A172 (cell line): Measurements from ENCODE around the gene BABAM2. TPM values are rescaled to one million over a fixed set of nuclear protein-coding genes. Genes with fewer than 3 reads are reported as not detected.
"Not testable (repeated sequence)": the region's sequence is repeated elsewhere in the genome, so short reads cannot be mapped to it uniquely, and the experiment has no call there.

ENCODE experiments used
- DNase-seq: peaks from one replicate; pipeline ENCODE4 v3.0.0-alpha.2; 2015; ENCODE audit warnings: low spot score
- total RNA-seq: library from RNA; depleted of rRNA; stranded (reverse); fragments of >200 nt; shearing (Covaris generic); gene quantifications from 2 replicates; pipeline ENCODE4 v1.2.3, GENCODE V29; 2014

The BABAM2 gene
- total RNA-seq, 1 experiment from 2014 or later, result 36.5 TPM

- not testable (repeated sequence) for DNase-seq
These were observed 88.2 kb downstream of the BABAM2 start for GRCh38 chr2:27978761-27979160.

GRCh38 chr2:27980242-27980641 is 89.7 kb downstream of the BABAM2 start:
- DNase-seq, result peak; percentile 64

GRCh38 chr2:27984153-27984552 is 93.6 kb downstream of the BABAM2 start:
- no peak for DNase-seq

- no peak for DNase-seq
These were observed 97.8 kb downstream of the BABAM2 start for GRCh38 chr2:27988306-27988705.

GRCh38 chr2:27988718-27989117 is 98.2 kb downstream of the BABAM2 start:
- no peak for DNase-seq

- DNase-seq, result peak; percentile 9
These were observed 98.6 kb downstream of the BABAM2 start for GRCh38 chr2:27989149-27989548.

GRCh38 chr2:27990030-27990590 is 99.6 kb downstream of the BABAM2 start:
- no peak for DNase-seq

- DNase-seq, result no peak
These were observed 100.6 kb downstream of the BABAM2 start for GRCh38 chr2:27991146-27991545.

GRCh38 chr2:27992787-27993401 is 102.4 kb downstream of the BABAM2 start:
- peak; percentile 66 for DNase-seq

GRCh38 chr2:27993402-27993787 is 102.9 kb downstream of the BABAM2 start:
- DNase-seq, result no peak

GRCh38 chr2:27993950-27994728 is 103.6 kb downstream of the BABAM2 start:
- no peak for DNase-seq

- DNase-seq, result no peak
These were observed 105.8 kb downstream of the BABAM2 start for GRCh38 chr2:27996156-27996922.

- DNase-seq, result no peak
These were observed 109.8 kb downstream of the BABAM2 start for GRCh38 chr2:28000287-28000686.

- DNase-seq, result no peak
These were observed 111.7 kb downstream of the BABAM2 start for GRCh38 chr2:28002181-28002580.

GRCh38 chr2:28004086-28004485 is 113.6 kb downstream of the BABAM2 start:
- peak; percentile 68 for DNase-seq

GRCh38 chr2:28009732-28010131 is 119.2 kb downstream of the BABAM2 start:
- DNase-seq, result no peak

GRCh38 chr2:28011322-28011737 is 120.8 kb downstream of the BABAM2 start:
- DNase-seq, result no peak

- not testable (repeated sequence) for DNase-seq
These were observed 127.9 kb downstream of the BABAM2 start for GRCh38 chr2:28018474-28018873.

GRCh38 chr2:28019521-28019920 is 129.0 kb downstream of the BABAM2 start:
- DNase-seq, result not testable (repeated sequence)

- no peak for DNase-seq
These were observed 131.4 kb downstream of the BABAM2 start for GRCh38 chr2:28021898-28022297.

- no peak for DNase-seq
These were observed 134.6 kb downstream of the BABAM2 start for GRCh38 chr2:28025123-28025522.

GRCh38 chr2:28026230-28026629 is 135.7 kb downstream of the BABAM2 start:
- not testable (repeated sequence) for DNase-seq
